Activated T-helper 2 cell treated with anti-CD3 and anti-CD28 coated beads, Interferon-gamma antibody, Interleukin-2, Interleukin-4, amounts not matched to agents 10 μg/mL and 5 μg/mL and 100 μg/mL, durations not matched to agents 14 hours and 24 hours and 36 hours (primary cell): ENCODE measurements around the gene HRCT1. TPM values are rescaled to one million over a fixed set of nuclear protein-coding genes. Genes with fewer than 3 reads are reported as not detected.
"Not testable (repeated sequence)": the region's sequence is repeated elsewhere in the genome, so short reads cannot be mapped to it uniquely, and the experiment has no call there.

Experiments used
- DNase-seq: peaks from one replicate; pipeline ENCODE4 v3.0.0; 2021; ENCODE audit warnings: low spot score
- H3K27ac Mint-ChIP-seq: one replicate; pipeline ENCODE4 v1.8.0; 2021; ENCODE audit warnings: mixed read lengths
- H3K27me3 Mint-ChIP-seq: one replicate; pipeline ENCODE4 v1.8.0; 2021; ENCODE audit warnings: low read depth, mixed read lengths
- H3K36me3 Mint-ChIP-seq: one replicate; pipeline ENCODE4 v1.8.0; 2021; ENCODE audit warnings: low read depth, mixed read lengths
- H3K4me1 Mint-ChIP-seq: one replicate; pipeline ENCODE4 v1.8.0; 2021; ENCODE audit warnings: low read depth, mixed read lengths
- H3K4me3 Mint-ChIP-seq: one replicate; pipeline ENCODE4 v1.8.0; 2021; ENCODE audit warnings: low read depth, mild to moderate bottlenecking, moderate library complexity, mixed read lengths
- H3K9me3 Mint-ChIP-seq: one replicate; pipeline ENCODE4 v1.8.0; 2021; ENCODE audit warnings: mixed read lengths
- intact Hi-C: fragments of 100-400 bp; cut with micrococcal nuclease; formaldehyde crosslinking; loops from one replicate; pipeline ENCODE4 v1.15.1; 2023
- total RNA-seq: library from RNA; stranded (reverse); gene quantifications from 2 replicates; pipeline ENCODE4 v1.2.3, GENCODE V29; 2022

HRCT1 gene
- total RNA-seq, 1 donor from 2014 or later: not detected

DNA sequence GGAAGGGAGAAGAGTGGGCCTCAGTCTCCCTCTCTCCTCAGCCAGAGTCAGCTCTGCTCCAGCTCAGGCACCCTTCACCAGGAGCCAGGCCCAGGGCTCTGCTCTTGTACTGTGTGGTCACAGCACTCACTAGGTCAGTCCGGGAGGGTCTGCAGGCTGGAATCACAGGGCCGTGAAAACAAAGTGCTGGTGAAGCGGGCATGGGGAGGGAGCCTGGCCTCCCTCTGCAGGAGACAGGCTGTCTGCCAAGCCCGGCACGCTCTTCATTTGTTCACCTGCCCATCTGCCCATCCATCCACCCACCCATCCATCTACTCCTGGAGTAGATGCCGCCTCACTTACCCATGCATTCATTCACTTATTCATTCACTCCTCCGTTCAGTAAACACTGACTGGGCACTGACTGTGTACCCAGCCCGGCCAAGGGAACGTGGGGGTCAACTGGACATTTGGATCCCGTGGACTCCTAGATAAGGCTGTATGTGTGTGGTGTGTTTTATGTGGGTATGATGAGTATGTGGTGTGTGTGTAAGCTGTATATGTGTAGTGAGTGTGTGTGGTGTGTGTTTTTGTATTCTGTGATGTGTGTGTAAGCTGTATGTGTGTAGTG, 6.9 kb downstream of the HRCT1 start:
- Mint-ChIP-seq H3K27ac (no peak overlapping the region), H3K36me3 (no peaks in the 10 kb centered on the region), H3K27me3 (no peaks in the 10 kb centered on the region), H3K4me1 (peaks cover 32% of the 10 kb centered on the region), H3K9me3 (no peaks in the 10 kb centered on the region), H3K4me3 (no peak overlapping the region)
- intact Hi-C loops: no loop called here
- no peak for DNase-seq

DNA sequence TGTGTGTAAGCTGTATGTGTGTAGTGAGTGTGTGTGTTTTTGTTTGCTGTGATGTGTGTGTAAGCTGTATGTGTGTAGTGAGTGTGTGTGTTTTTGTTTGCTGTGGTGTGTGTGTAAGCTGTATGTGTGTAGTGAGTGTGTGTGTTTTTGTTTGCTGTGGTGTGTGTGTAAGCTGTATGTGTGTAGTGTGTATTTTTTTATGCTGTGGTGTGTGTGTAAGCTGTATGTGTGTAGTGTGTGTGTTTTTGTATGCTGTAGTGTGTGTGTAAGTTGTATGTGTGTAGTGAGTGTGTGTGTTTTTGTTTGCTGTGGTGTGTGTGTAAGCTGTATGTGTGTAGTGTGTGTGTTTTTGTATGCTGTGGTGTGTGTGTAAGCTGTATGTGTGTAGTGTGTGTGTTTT, 7.4 kb downstream of the HRCT1 start:
- H3K4me3 Mint-ChIP-seq, H3K27ac Mint-ChIP-seq, H3K9me3 Mint-ChIP-seq, H3K27me3 Mint-ChIP-seq, H3K36me3 Mint-ChIP-seq, intact Hi-C loops, DNase-seq: not testable (repeated sequence)
- H3K4me1 Mint-ChIP-seq: peaks cover 27% of the 10 kb centered on the region

DNA sequence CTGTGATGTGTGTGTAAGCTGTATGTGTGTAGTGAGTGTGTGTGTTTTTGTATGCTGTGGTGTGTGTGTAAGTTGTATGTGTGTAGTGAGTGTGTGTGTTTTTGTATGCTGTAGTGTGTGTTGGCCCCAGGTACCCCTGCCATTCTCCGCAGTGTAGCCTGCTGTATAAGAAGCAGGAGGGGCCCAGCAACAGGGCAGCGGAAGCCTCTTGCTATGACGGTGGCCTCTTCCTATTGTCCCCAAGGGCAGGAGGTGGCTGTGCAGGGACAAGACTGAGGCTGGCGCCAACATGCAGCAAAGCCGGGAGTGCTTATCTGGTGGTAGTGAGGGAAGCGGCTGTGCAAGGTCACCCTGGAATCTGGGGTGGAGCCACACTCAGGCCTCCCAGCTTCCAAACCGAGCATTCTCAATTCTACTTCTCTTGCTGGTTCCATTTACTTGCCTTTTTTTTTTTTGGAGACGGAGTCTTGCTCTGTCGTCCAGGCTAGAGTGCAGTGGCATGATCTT, 8.4 kb downstream of the HRCT1 start:
- no peaks in the 10 kb centered on the region for H3K27me3 Mint-ChIP-seq
- intact Hi-C loops: no loop called here
- H3K9me3 Mint-ChIP-seq: no peaks in the 10 kb centered on the region
- H3K27ac Mint-ChIP-seq: no peak overlapping the region
- DNase-seq: no peak
- H3K36me3 Mint-ChIP-seq: no peaks in the 10 kb centered on the region
- peaks cover 18% of the 10 kb centered on the region for H3K4me1 Mint-ChIP-seq
- H3K4me3 Mint-ChIP-seq: no peak overlapping the region

DNA sequence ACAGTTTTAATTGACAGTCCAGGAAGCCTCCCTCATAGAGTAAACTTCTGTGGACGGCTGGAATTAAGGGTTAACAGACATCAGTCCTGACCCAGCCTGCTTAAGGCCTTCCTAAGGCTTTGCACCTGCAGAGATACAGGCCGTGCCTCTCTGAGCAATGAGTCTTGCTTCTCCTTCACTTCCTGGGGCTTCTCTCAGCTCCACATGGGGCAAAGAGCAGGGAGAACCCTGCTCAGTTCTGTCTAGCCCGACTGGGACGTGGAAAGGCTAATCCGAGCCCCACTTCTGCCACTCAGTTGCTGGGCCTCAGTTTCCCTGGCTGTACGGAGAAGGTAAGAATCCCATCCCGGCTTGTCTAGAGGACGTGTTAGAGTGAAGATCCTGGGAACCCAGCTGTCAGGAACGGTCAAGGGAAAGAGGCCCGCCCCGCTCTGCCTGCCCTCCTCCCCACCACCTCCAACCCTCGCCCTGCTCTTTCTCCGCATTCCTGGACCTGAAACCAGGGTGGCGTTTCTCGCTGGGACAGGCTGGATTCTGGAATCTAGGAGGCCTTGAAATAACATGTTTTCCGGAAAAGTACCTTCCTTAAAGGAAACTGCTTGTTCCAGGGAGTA, 9.8 kb downstream of the HRCT1 start:
- H3K27me3 Mint-ChIP-seq: no peaks in the 10 kb centered on the region
- H3K4me1 Mint-ChIP-seq: peaks cover 11% of the 10 kb centered on the region
- DNase-seq: no peak
- no peak overlapping the region for H3K27ac Mint-ChIP-seq
- H3K9me3 Mint-ChIP-seq: no peaks in the 10 kb centered on the region
- H3K4me3 Mint-ChIP-seq: no peak overlapping the region
- H3K36me3 Mint-ChIP-seq: no peaks in the 10 kb centered on the region
- intact Hi-C loops: no loop called here

DNA sequence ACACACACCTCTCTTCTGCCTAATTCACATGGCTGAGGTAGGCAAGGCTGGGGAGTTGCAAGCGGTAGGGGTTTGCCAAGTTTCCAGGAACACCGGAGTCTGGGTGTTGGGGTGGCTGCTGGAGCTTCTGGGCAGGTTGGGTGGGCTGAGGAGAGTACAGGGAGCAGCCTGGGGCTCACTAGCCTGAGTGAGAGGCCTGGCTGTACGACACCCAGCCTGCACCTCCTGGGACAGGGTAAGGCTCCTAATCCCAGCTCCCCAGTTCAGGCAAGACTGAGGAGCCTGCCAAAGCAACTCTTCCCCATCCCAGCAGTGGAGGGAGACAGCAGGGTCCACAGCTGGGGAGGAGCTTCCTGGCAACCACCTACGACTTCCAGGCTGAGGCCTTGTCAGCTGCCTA, 11.3 kb downstream of the HRCT1 start:
- Mint-ChIP-seq H3K36me3 (no peaks in the 10 kb centered on the region), H3K9me3 (no peaks in the 10 kb centered on the region), H3K27me3 (peaks cover 3% of the 10 kb centered on the region), H3K27ac (no peak overlapping the region), H3K4me3 (no peak overlapping the region), H3K4me1 (peaks cover 1% of the 10 kb centered on the region)
- intact Hi-C loops: no loop called here
- no peak for DNase-seq

DNA sequence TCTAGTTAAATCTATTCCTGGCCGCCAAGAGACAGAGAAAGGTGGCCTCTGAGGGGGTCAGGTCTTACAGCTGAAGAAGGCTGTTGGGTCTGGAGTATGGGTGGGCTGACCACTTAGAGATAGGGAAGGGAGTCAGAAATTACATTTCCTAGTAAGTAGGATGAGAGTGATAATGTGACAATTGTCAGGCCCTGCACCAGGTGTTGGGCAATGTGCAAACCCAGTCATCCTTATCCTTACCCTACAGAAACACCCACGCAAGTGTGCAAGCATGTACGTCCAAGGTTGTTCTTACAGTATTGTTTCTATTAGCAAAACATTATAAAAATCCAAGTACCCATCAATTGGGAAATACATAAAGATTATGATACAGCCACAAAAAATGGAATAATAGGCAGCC, 12.8 kb downstream of the HRCT1 start:
- H3K27ac Mint-ChIP-seq: no peak overlapping the region
- H3K27me3 Mint-ChIP-seq: peaks cover 6% of the 10 kb centered on the region
- peaks cover 3% of the 10 kb centered on the region for H3K4me1 Mint-ChIP-seq
- no peaks in the 10 kb centered on the region for H3K36me3 Mint-ChIP-seq
- no peaks in the 10 kb centered on the region for H3K9me3 Mint-ChIP-seq
- intact Hi-C loops: no loop called here
- DNase-seq: no peak
- no peak overlapping the region for H3K4me3 Mint-ChIP-seq

DNA sequence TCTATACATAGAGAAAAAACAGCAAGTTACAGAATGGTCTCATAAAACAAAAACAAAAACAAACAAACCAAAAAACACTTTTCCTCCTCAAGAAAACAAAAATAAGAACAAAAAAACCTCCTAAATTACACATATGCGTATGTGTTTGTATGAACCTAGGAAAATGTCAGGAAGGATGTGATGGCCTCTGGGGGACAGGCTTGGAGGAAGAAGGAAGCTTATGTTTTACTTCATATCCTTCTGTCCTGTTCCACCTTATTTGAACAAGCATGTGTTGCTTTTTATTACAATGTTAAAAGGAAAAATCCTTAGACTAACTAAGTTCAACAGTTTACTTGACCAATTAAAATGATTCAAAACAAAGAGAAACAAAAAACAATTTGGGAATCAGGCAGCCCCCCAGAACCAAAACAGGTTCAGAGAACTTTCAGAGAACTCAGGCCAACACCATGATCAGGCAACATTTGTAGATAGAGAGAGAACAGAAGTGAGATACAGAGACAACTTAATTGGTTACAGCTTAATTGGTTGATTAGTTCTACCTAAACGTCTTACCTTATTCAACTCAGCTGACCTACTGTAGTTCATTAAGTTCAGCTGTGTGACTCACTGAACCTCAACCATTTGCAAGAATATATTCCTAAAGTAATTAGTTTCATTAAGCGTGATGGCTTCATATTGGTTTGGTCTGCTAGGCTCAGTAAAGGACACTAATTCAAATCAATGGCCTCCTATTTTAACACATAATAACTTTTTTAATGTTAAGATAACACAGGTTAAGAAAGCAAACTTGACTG, 13.4 kb downstream of the HRCT1 start:
- Mint-ChIP-seq H3K9me3 (no peaks in the 10 kb centered on the region), H3K27ac (no peak overlapping the region), H3K4me1 (peaks cover 8% of the 10 kb centered on the region), H3K4me3 (no peak overlapping the region), H3K36me3 (no peaks in the 10 kb centered on the region), H3K27me3 (peaks cover 6% of the 10 kb centered on the region)
- DNase-seq: no peak
- intact Hi-C loops: no loop called here

DNA sequence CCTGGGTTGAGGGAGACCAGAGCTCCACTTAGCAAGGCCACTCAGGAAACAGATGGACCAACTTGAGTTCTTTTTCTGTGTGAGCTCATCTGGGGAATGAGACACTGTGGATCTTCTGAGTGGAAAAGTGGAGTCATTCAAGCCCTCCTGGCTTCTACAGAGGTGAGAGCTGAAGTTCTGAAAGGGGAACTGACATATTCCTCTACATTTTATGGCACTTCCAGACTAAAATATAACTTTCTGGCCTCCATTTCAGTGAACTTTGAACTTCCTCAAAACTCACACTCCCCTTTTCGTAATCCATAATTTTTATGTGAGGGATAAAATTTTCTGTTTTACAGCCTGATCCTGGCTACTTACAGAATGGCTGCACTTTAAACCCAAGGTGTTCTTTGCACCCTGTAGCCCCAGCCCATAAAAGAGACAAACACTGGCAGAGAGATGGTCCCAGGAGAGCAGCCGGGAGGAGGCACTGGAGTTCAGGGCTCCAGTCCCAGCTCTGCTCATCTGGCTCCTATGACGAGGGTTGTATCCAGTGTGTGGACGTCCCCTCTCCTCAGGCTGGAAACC, 14.1 kb downstream of the HRCT1 start:
- Mint-ChIP-seq H3K4me1 (peaks cover 10% of the 10 kb centered on the region), H3K4me3 (no peak overlapping the region), H3K27ac (no peak overlapping the region), H3K36me3 (no peaks in the 10 kb centered on the region), H3K9me3 (no peaks in the 10 kb centered on the region), H3K27me3 (peaks cover 6% of the 10 kb centered on the region)
- intact Hi-C loops: no loop called here
- no peak for DNase-seq

DNA sequence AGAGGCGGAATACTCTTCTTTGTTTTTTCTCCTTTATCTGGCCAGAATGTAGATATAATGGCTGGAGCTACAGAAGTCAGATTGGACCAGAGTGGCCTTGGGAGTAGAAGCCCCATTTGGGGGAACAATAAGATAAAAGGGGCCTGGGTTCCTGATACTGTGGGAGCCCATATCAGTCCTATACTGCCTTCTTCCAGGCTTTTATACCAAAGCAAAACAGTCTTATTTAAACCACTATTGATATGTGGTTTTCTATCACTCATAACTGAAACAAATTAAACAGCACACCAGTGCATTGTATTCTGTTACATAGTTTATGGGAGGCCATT, 17.6 kb downstream of the HRCT1 start:
- intact Hi-C loops: no loop called here
- no peak for DNase-seq
- H3K27ac Mint-ChIP-seq: no peak overlapping the region
- H3K4me3 Mint-ChIP-seq: no peak overlapping the region
- no peaks in the 10 kb centered on the region for H3K9me3 Mint-ChIP-seq
- H3K27me3 Mint-ChIP-seq: peaks cover 17% of the 10 kb centered on the region
- peaks cover 10% of the 10 kb centered on the region for H3K4me1 Mint-ChIP-seq
- no peaks in the 10 kb centered on the region for H3K36me3 Mint-ChIP-seq

DNA sequence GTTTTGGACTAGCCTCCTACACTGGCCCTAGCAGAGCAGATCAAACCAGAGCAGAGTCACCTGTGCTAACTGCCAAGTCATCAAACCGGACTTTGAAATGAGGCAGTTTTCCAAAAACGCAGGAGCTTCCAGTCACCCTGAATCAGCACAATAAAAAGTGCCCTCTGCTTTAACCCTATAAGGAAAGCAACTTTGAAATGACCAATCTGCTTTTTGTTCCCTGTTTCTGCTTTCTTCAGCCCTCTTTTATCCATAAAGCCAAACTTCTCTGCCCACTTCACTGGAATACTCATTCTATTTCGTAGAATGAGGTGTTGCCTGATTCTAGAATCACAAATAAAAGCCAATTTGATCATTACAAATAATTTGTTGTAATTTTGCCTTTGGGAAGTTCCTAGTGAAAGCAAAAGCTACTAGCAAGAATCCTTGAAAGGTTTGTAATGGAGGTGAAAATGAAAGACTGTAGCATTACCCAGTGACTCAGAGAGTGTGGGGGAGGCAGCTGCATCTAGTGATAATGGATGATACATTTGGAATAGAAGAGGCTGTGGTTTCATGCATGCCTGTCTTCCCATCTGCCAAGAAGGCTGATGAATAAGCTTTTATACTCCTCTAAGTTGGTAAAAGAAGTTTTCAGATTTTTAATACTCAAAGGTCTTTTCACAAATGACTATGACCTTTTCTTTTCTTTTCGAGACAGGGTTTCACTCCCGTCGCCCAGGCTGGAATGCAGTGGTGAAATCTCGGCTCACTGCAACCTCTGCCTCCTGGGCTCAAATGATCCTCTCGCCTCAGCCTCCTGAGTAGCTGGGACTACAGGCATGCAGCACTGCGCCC, 18.1 kb downstream of the HRCT1 start:
- DNase-seq: no peak
- intact Hi-C loops: loop anchor here (1.0 to 2.0 kb wide), 2 partner anchors 9 to 13 kb away; no protein-coding TSS in a partner anchor
- H3K9me3 Mint-ChIP-seq: no peaks in the 10 kb centered on the region
- H3K27ac Mint-ChIP-seq: no peak overlapping the region
- no peak overlapping the region for H3K4me3 Mint-ChIP-seq
- peaks cover 21% of the 10 kb centered on the region for H3K27me3 Mint-ChIP-seq
- peaks cover 10% of the 10 kb centered on the region for H3K4me1 Mint-ChIP-seq
- no peaks in the 10 kb centered on the region for H3K36me3 Mint-ChIP-seq

DNA sequence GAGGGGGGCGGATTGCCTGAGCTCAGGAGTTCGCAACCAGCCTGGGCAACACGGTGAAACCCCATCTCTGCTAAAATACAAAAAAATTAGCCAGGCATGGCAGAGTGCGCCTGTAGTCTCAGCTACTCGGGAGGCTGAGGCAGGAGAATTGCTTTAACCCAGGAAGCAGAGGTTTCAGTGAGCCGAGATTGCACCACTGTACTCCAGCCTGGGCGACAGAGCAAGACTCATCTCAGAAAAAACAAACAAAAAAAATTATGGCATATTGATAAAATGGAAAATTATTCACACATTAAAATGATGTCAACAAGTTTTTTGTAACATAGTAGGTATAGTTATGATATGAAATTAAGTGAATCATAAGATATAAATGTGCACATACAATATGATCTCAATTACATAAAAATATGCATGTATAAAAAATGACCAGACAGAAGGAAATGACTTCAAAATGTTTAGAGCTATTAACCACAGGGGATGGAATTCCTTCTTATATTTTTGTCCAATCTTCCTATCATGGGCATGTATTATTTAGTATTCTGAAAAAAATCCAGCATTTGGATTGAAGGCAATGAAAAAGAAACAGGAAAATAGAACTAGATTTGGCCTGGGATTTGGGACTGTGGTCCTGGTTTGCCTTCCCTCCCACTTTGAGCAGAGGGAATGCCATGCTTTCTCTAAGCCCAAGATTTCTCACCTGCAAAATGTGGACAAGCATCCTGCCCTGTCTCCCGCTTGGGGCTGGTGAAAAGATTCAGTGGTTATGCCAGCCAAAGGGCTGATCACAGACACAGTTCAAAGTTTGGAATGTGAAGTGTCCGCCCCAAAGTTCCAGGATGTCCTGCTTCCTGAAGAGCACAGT, 22.8 kb downstream of the HRCT1 start:
- Mint-ChIP-seq H3K27me3 (peaks cover 28% of the 10 kb centered on the region), H3K9me3 (no peaks in the 10 kb centered on the region), H3K4me1 (peaks cover 21% of the 10 kb centered on the region), H3K4me3 (no peak overlapping the region), H3K27ac (no peak overlapping the region), H3K36me3 (no peaks in the 10 kb centered on the region)
- intact Hi-C loops: no loop called here
- DNase-seq: no peak

DNA sequence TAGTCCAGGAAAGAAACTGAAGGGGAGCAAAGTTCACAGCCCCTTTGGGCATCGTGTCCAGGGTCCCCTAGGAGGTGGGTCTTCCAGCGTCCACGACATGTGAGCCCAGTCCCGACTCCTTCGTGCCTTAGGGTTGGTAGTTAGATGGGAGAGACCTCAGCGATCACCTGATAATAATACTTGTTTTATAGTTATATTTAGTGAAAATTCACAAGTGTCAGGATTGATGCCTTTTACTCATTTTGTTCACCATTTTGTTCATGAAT, 23.4 kb downstream of the HRCT1 start:
- DNase-seq: no peak
- Mint-ChIP-seq H3K36me3 (no peaks in the 10 kb centered on the region), H3K27ac (no peak overlapping the region), H3K27me3 (peaks cover 28% of the 10 kb centered on the region), H3K9me3 (no peaks in the 10 kb centered on the region), H3K4me3 (no peak overlapping the region), H3K4me1 (peaks cover 17% of the 10 kb centered on the region)
- intact Hi-C loops: no loop called here
